ENCODE results near the gene ABCC12. TPM values are rescaled to one million over a fixed set of nuclear protein-coding genes. Genes with fewer than 3 reads are reported as not detected.

Gene ABCC12
- total and polyA plus RNA-seq, 10 of the 15 experiments (the other 5 are each of a cell fraction or from before 2014, with no cell fraction given), result 0.02 to 0.03 (median 0.03) TPM; not detected in 6

DNA sequence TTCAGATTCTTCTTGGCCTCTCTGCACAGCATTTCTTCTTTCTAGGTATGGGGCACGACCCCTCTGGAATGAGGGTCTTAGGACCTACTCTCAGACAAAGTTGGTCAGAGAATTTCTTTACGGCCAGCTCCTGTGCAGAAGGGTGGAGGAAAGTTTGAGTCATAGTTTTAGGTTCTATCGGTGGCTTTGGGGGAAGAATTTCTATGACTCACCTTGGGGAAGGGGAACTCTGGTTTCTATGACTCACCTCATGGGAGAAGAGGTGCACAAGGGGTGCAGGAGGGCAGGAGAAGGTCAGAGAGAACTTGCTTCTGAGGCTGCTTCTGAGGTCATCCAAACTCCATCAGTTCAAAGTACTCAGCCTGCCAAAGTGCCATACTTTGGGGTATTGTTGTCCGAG, 2.5 kb upstream of the ABCC12 start:
- no peak overlapping the region for H3K4me3 ChIP-seq
- POLR2A ChIA-PET, result no interaction called here
- H3K27me3 ChIP-seq (replicated peaks in 1 of 2; ENCODE audit: control insufficient read depth in 2 of 2, insufficient read depth in 2 of 2, low read length in 1 of 2), result no peaks in the 10 kb centered on the region; a peak in 1 of 4 replicates
- H3K9ac ChIP-seq (ENCODE audit: control insufficient read depth, insufficient read depth, low read length), result no peak overlapping the region
- no peak overlapping the region for H3K27ac ChIP-seq (ENCODE audit: control insufficient read depth, insufficient read depth)
- no peak overlapping the region for H2AFZ ChIP-seq (ENCODE audit: control insufficient read depth, low read depth, low read length)
- DNase-seq (ENCODE audit: low read depth, low spot score) (peak; percentile 48), ATAC-seq (peak; percentile 85), FAIRE-seq (peak; percentile 57)
- no peaks in the 10 kb centered on the region for H4K20me1 ChIP-seq (ENCODE audit: control insufficient read depth, insufficient read depth)
- SMC1A ChIA-PET (ENCODE audit: uncharacterized antibody, unreplicated experiment), result interaction anchor here (1.2 to 2.7 kb wide), 7 partner anchors 31 to 1139 kb away, joined by 4 to 8 read pairs (median 5); no protein-coding TSS in a partner anchor
- CTCF ChIA-PET, result interaction anchor here (0.7 to 4.9 kb wide), 18 partner anchors 8 to 1211 kb away, joined by 3 to 26 read pairs (median 5); partner anchors contain the start of gene NETO2
- H3K4me2 ChIP-seq (ENCODE audit: control insufficient read depth, insufficient read depth), result no peak overlapping the region
- 5% methylated on average over 4 of the region's 4 CpGs for WGBS (ENCODE audit: insufficient coverage, insufficient replicate concordance, low lambda C conversion rate, missing lambda C conversion rate)
- RAD21 ChIA-PET (ENCODE audit: unreplicated experiment), result interaction anchor here (0.6 to 2.5 kb wide), 7 partner anchors 44 to 1150 kb away, joined by 3 to 20 read pairs (median 3); partner anchors contain the start of gene NETO2
- BruUV-seq (replicated peaks), result no TSS peak
- no peaks in the 10 kb centered on the region for H3K9me3 ChIP-seq (replicated peaks; ENCODE audit: control insufficient read depth, insufficient read depth, low read length)
- peaks cover 4% of the 10 kb centered on the region; the same call in 1 of the 2 replicates for H3K4me1 ChIP-seq (ENCODE audit: control insufficient read depth, insufficient read depth, low read length)
- in situ Hi-C loops (cut with MboI) (no loop called here), intact Hi-C loops (cut with micrococcal nuclease; ENCODE audit: unreplicated experiment) (loop anchor here (5.0 kb wide), 5 partner anchors 101 to 1121 kb away; no protein-coding TSS in a partner anchor)
- H3K36me3 ChIP-seq (ENCODE audit: control insufficient read depth in 2 of 2, insufficient read depth in 2 of 2, low read length in 1 of 2), result no peaks in the 10 kb centered on the region
- no peaks in the 10 kb centered on the region for H3K79me2 ChIP-seq (ENCODE audit: control insufficient read depth, insufficient read depth, low read length)
- TF ChIP-seq YBX1 (IDR thresholded peaks at IDR 0.05), result no peak
- no peak for TF ChIP-seq SMARCA5 (IDR thresholded peaks at IDR 0.05)
- no peak for TF ChIP-seq ZZZ3 (IDR thresholded peaks at IDR 0.05; ENCODE audit: control insufficient read depth, insufficient read length, low read depth)
- peak; percentile 56; the same call in 1 of the 2 replicates for TF ChIP-seq MTA2 (IDR thresholded peaks at IDR 0.05; ENCODE audit: low read depth)
- TF ChIP-seq EP300 (IDR thresholded peaks at IDR 0.05; ENCODE audit: borderline replicate concordance in 1 of 2, control insufficient read depth in 1 of 2, low read depth in 2 of 2, low read length in 2 of 2), result peak; percentile 41 to 66; a peak in 2 of 4 replicates
- peak; percentile 80 to 87 for TF ChIP-seq IKZF2 (IDR thresholded peaks at IDR 0.05)
- TF ChIP-seq TAF1 (IDR thresholded peaks at IDR 0.05; ENCODE audit: borderline replicate concordance, low read depth, low read length), result no peak
- peak in 1 of 2 experiments; percentile 74; a peak in 2 of 4 replicates for TF ChIP-seq ETV6 (conservative IDR thresholded peaks at IDR 0.05 in 1 of 2, IDR thresholded peaks at IDR 0.05 in 1 of 2; ENCODE audit: borderline replicate concordance in 1 of 2, low read depth in 1 of 2)
- no peak for TF ChIP-seq KDM1A (IDR thresholded peaks at IDR 0.05; ENCODE audit: borderline replicate concordance)
- TF ChIP-seq, protein P1, sequence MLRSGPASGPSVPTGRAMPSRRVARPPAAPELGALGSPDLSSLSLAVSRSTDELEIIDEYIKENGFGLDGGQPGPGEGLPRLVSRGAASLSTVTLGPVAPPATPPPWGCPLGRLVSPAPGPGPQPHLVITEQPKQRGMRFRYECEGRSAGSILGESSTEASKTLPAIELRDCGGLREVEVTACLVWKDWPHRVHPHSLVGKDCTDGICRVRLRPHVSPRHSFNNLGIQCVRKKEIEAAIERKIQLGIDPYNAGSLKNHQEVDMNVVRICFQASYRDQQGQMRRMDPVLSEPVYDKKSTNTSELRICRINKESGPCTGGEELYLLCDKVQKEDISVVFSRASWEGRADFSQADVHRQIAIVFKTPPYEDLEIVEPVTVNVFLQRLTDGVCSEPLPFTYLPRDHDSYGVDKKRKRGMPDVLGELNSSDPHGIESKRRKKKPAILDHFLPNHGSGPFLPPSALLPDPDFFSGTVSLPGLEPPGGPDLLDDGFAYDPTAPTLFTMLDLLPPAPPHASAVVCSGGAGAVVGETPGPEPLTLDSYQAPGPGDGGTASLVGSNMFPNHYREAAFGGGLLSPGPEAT (IDR thresholded peaks at IDR 0.05; ENCODE audit: low read depth), result peak; percentile 51; the same call in 1 of the 2 replicates
- peak; percentile 69; the same call in 1 of the 2 replicates for TF ChIP-seq IRF4 (IDR thresholded peaks at IDR 0.05; ENCODE audit: low read depth, low read length)
- peak; percentile 81 for TF ChIP-seq NR2F1 (conservative IDR thresholded peaks at IDR 0.05)
- peak; percentile 23 for TF ChIP-seq MEF2B (IDR thresholded peaks at IDR 0.05; ENCODE audit: partially characterized antibody, poor library complexity, severe bottlenecking)
- peak; percentile 38; the same call in 1 of the 2 replicates for TF ChIP-seq CREB1 (IDR thresholded peaks at IDR 0.05; ENCODE audit: low read depth)
- TF ChIP-seq RUNX3 (IDR thresholded peaks at IDR 0.05; ENCODE audit: low read length), result peak; percentile 92
- TF ChIP-seq ZNF24 (IDR thresholded peaks at IDR 0.05), result no peak
- TF ChIP-seq FOXM1 (IDR thresholded peaks at IDR 0.05; ENCODE audit: low read depth, low read length), result peak; percentile 89; the same call in 1 of the 2 replicates
- TF ChIP-seq NFYA (IDR thresholded peaks at IDR 0.05; ENCODE audit: borderline replicate concordance, low read depth, low read length), result no peak
- peak; percentile 90 for TF ChIP-seq NFIC (IDR thresholded peaks at IDR 0.05; ENCODE audit: low read depth, low read length)
- TF ChIP-seq, protein P2, sequence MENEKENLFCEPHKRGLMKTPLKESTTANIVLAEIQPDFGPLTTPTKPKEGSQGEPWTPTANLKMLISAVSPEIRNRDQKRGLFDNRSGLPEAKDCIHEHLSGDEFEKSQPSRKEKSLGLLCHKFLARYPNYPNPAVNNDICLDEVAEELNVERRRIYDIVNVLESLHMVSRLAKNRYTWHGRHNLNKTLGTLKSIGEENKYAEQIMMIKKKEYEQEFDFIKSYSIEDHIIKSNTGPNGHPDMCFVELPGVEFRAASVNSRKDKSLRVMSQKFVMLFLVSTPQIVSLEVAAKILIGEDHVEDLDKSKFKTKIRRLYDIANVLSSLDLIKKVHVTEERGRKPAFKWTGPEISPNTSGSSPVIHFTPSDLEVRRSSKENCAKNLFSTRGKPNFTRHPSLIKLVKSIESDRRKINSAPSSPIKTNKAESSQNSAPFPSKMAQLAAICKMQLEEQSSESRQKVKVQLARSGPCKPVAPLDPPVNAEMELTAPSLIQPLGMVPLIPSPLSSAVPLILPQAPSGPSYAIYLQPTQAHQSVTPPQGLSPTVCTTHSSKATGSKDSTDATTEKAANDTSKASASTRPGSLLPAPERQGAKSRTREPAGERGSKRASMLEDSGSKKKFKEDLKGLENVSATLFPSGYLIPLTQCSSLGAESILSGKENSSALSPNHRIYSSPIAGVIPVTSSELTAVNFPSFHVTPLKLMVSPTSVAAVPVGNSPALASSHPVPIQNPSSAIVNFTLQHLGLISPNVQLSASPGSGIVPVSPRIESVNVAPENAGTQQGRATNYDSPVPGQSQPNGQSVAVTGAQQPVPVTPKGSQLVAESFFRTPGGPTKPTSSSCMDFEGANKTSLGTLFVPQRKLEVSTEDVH (IDR thresholded peaks at IDR 0.05; ENCODE audit: low read depth, partially characterized antibody), result no peak

Data from GM12878 (cell line).